ENCODE data around the gene SH3RF1. TPM values are rescaled to one million over a fixed set of nuclear protein-coding genes. Genes with fewer than 3 reads are reported as not detected.
A peak's percentile ranks its signal among the peaks of the same experiment; 100 is the strongest.

The SH3RF1 gene
- total RNA-seq, 1 experiment from 2014 or later, result 16.6 TPM

DNA sequence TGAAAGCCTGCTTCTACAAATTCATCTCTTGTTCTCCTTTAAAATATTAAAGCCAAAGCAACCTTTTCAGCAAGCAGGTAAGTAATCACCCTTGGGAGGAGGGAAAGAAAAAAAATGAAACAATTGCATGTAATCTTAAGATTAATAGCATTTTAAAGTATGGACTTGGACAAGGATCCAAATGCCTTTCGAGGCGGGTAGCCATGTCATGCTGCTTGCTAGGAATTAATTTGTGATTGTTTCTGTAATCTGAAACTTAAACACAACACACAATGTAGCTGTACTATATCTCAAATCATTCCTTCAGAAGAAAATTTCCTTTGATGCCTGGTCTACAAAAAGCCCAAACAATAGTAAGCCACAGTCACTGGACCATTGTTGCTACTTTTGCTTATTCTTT, 148.3 kb downstream of the SH3RF1 start:
- peaks cover 4% of the 10 kb centered on the region; the same call in 1 of the 2 replicates for H3K4me1 Mint-ChIP-seq
- ChIA-PET POLR2A (no interaction called here), CTCF (interaction anchor here (1.0 kb wide), 1 partner anchor 49 kb away, joined by 3 read pairs; no protein-coding TSS in a partner anchor)
- ATAC-seq (no peak), DNase-seq (ENCODE audit: low spot score) (no peak)
- no peaks in the 10 kb centered on the region for H3K9me3 Mint-ChIP-seq
- TF ChIP-seq, protein P1, sequence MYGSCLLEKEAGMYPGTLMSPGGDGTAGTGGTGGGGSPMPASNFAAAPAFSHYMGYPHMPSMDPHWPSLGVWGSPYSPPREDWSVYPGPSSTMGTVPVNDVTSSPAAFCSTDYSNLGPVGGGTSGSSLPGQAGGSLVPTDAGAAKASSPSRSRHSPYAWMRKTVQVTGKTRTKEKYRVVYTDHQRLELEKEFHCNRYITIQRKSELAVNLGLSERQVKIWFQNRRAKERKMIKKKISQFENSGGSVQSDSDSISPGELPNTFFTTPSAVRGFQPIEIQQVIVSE (CRISPR knock-in tag; IDR thresholded peaks at IDR 0.05; ENCODE audit: borderline replicate concordance), result no peak
- TF ChIP-seq, protein P2, sequence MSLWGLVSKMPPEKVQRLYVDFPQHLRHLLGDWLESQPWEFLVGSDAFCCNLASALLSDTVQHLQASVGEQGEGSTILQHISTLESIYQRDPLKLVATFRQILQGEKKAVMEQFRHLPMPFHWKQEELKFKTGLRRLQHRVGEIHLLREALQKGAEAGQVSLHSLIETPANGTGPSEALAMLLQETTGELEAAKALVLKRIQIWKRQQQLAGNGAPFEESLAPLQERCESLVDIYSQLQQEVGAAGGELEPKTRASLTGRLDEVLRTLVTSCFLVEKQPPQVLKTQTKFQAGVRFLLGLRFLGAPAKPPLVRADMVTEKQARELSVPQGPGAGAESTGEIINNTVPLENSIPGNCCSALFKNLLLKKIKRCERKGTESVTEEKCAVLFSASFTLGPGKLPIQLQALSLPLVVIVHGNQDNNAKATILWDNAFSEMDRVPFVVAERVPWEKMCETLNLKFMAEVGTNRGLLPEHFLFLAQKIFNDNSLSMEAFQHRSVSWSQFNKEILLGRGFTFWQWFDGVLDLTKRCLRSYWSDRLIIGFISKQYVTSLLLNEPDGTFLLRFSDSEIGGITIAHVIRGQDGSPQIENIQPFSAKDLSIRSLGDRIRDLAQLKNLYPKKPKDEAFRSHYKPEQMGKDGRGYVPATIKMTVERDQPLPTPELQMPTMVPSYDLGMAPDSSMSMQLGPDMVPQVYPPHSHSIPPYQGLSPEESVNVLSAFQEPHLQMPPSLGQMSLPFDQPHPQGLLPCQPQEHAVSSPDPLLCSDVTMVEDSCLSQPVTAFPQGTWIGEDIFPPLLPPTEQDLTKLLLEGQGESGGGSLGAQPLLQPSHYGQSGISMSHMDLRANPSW (CRISPR knock-in tag; conservative IDR thresholded peaks at IDR 0.05; ENCODE audit: low read depth), result no peak
- TF ChIP-seq ZNF138 (CRISPR knock-in tag; conservative IDR thresholded peaks at IDR 0.05) (no peak), ZNF423 (CRISPR knock-in tag; IDR thresholded peaks at IDR 0.05) (no peak), TEAD1 (CRISPR knock-in tag; IDR thresholded peaks at IDR 0.05) (no peak), ZNF416 (CRISPR knock-in tag; IDR thresholded peaks at IDR 0.05) (no peak), ZNF396 (CRISPR knock-in tag; IDR thresholded peaks at IDR 0.05; ENCODE audit: borderline replicate concordance) (no peak), ELF4 (CRISPR knock-in tag; IDR thresholded peaks at IDR 0.05; ENCODE audit: low read depth) (no peak), EMX1 (CRISPR knock-in tag; IDR thresholded peaks at IDR 0.05) (no peak), IRF2 (CRISPR knock-in tag; IDR thresholded peaks at IDR 0.05; ENCODE audit: borderline replicate concordance, low read depth) (no peak), KAT7 (CRISPR knock-in tag; IDR thresholded peaks at IDR 0.05; ENCODE audit: borderline replicate concordance) (no peak), ZNF317 (CRISPR knock-in tag; IDR thresholded peaks at IDR 0.05; ENCODE audit: borderline replicate concordance, low read depth) (no peak)
- H3K4me3 Mint-ChIP-seq, result no peak overlapping the region
- H3K27ac Mint-ChIP-seq, result no peak overlapping the region
- no peaks in the 10 kb centered on the region for H3K27me3 Mint-ChIP-seq (ENCODE audit: low read depth)
- peaks cover 13% of the 10 kb centered on the region; the same call in 1 of the 2 replicates for H3K36me3 Mint-ChIP-seq

DNA sequence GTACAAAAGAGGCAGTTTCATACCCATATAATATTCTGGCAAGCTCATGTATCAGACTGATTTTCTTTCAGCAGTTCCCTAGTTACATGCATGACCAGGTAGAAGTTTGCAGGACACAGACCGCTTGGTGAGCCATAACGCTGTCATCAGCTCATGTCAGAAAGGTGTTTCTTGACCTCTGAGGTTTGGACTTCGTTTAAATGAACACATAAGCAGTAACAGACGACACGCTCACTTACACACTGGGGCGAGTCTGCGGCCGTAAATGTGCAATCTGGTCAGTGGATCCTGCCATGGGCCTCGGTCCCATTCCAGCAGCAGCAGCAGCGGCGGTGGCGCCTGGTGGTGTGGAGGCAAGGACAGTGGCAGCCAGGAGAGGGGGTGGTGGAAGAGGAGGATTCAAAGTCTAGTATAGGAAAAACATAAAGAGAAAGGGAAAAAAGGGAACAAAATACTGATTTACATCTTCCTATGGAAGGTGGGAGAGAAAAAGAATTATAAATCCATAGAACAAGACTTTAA, 148.8 kb downstream of the SH3RF1 start:
- DNase-seq (ENCODE audit: low spot score) (no peak), ATAC-seq (peak; percentile 52; the same call in 1 of the 2 replicates)
- Mint-ChIP-seq H3K4me1 (peaks cover 4% of the 10 kb centered on the region; the same call in 1 of the 2 replicates), H3K27ac (no peak overlapping the region), H3K9me3 (no peaks in the 10 kb centered on the region), H3K27me3 (ENCODE audit: low read depth) (no peaks in the 10 kb centered on the region), H3K36me3 (peaks cover 15% of the 10 kb centered on the region; the same call in 1 of the 2 replicates), H3K4me3 (no peak overlapping the region)
- ChIA-PET CTCF (interaction anchor here (1.0 kb wide), 1 partner anchor 48 kb away, joined by 3 read pairs; no protein-coding TSS in a partner anchor), POLR2A (no interaction called here)
- TF ChIP-seq ZNF121 (CRISPR knock-in tag; IDR thresholded peaks at IDR 0.05) (no peak), SMAD3 (CRISPR knock-in tag; IDR thresholded peaks at IDR 0.05; ENCODE audit: borderline replicate concordance) (no peak), ZNF317 (CRISPR knock-in tag; IDR thresholded peaks at IDR 0.05; ENCODE audit: borderline replicate concordance, low read depth) (no peak), MXD4 (CRISPR knock-in tag; IDR thresholded peaks at IDR 0.05; ENCODE audit: borderline replicate concordance) (no peak), GABPB1 (CRISPR knock-in tag; IDR thresholded peaks at IDR 0.05) (no peak), SOX15 (CRISPR knock-in tag; IDR thresholded peaks at IDR 0.05) (no peak), ZNF512 (CRISPR knock-in tag; IDR thresholded peaks at IDR 0.05; ENCODE audit: borderline replicate concordance) (no peak), ZNF671 (CRISPR knock-in tag; IDR thresholded peaks at IDR 0.05) (no peak), E2F4 (CRISPR knock-in tag; IDR thresholded peaks at IDR 0.05; ENCODE audit: borderline replicate concordance, low read depth) (no peak)
- TF ChIP-seq, protein P3, sequence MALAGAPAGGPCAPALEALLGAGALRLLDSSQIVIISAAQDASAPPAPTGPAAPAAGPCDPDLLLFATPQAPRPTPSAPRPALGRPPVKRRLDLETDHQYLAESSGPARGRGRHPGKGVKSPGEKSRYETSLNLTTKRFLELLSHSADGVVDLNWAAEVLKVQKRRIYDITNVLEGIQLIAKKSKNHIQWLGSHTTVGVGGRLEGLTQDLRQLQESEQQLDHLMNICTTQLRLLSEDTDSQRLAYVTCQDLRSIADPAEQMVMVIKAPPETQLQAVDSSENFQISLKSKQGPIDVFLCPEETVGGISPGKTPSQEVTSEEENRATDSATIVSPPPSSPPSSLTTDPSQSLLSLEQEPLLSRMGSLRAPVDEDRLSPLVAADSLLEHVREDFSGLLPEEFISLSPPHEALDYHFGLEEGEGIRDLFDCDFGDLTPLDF (CRISPR knock-in tag; IDR thresholded peaks at IDR 0.05), result no peak
- TF ChIP-seq, protein P4, sequence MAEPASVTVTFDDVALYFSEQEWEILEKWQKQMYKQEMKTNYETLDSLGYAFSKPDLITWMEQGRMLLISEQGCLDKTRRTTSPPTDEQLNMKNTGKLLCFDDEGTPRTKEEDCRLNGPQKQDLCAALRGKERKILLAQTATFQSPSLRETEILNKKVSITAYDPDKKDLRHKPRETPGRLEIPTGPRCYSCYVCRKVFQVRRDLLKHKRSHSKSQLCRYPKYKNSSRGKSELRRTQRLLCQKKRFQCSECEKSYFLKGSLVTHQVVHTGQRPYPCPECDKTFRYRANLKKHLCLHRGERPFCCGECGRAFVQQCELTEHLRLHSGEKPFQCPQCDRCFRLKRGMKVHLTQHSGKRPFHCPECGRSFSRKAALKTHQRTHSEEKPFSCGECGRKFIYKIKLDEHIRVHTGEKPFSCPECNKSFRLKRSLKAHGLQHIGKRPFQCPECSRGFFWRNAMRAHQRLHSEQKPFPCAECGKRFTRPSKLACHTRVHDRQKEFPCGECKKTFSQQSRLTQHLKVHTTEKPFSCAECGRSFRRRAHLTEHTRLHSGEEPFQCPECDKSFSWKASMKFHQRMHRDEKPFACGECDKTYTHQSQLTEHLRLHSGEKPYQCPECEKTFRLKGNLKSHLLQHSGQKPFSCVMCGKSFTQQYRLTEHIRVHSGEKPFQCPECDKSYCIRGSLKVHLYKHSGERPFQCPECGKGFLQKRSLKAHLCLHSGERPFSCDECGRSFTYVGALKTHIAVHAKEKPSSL (CRISPR knock-in tag; conservative IDR thresholded peaks at IDR 0.05), result no peak
